Stimulated activated CD8-positive, alpha-beta memory T cell treated with anti-CD3 and anti-CD28 coated beads, Interleukin-12 subunit alpha, Interleukin-12 subunit beta, amount 100 ng/mL, for 1 hour (primary cell): Measurements from ENCODE around the gene NAT9.

Experiments
- DNase-seq: peaks from one replicate; pipeline ENCODE4 v3.0.0-alpha.2; 2020; ENCODE audit warnings: low read depth

The NAT9 gene

GRCh38 chr17:74728702-74729075 lies 47.5 kb downstream of the NAT9 start:
- no peak for DNase-seq

DNA sequence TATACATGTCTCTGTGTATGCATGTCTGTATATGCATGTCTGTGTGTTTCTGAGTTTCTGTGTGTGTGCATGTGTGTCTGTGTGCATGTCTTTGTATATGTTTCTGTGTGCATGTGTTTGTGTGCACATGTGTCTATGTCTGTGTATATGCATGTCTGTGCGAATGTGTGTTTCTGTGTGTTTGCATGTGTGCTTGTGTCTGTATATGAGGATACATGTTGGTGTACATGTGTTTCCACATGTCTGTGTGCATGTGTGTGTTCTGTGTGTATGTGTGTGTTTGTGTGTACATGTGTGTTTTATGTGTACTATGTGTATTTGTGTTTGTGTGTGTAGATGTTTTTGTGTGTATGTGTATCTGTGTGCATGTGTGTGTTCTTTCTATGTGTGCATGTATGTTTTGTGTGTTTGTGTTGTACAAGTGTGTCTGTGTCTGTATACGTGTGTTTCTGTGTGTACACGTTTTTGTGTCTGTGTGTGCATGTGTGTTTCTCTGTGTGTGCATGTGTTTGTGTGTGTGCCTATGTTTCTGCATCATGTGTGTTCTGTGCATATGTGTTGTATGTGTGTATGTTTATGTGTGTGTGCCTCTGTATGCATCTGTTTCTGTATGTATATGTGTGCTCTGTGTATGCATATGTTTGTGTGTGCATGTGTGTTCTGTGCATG lies 48.0 kb downstream of the NAT9 start:
- DNase-seq, result no peak

GRCh38 chr17:74725111-74725510 lies 51.0 kb downstream of the NAT9 start:
- no peak for DNase-seq

DNA sequence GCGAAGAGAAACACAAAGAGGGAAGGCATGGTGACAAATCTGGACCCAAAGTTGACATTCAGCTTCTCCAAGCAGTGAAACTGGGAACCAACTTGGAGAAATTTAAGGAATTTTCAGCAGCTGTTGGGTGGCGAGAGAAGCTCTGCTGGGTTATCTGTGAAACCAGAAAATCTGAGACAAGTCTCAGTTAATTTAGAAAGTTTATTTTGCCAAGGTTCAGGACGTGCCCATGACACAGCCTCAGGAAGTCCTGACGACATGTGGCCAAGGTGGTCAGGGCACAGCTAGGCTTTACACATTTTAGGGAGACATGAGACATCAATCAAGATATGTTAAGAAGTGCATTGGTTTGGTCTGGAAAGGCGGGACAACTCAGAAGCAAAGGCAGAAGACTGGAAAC lies 52.3 kb downstream of the NAT9 start:
- no peak for DNase-seq

GRCh38 chr17:74722782-74723181 lies 53.4 kb downstream of the NAT9 start:
- no peak for DNase-seq
